ENCODE results near the gene ZWILCH. TPM values are rescaled to one million over a fixed set of nuclear protein-coding genes. Genes with fewer than 3 reads are reported as not detected.
"Not testable (repeated sequence)": the region's sequence is repeated elsewhere in the genome, so short reads cannot be mapped to it uniquely, and the experiment has no call there.

ZWILCH gene
- total RNA-seq (2014; rRNA removed; shearing (Covaris generic)), result 34.1 and 49.7 TPM in 2 replicates

- in situ Hi-C loops (cut with HindIII; ENCODE audit: low sequenced_read_pairs), result no loop called here
- DNase-seq (ENCODE audit: low spot score), result peak; percentile 81
Observed at GRCh38 chr15:66504563-66505429, at the start of gene ZWILCH, which contains the start of gene RPL4. Gene ZWILCH (plus strand): TSS chr15:66505326. CDS start chr15:66505339, 13 bp downstream. Gene RPL4 (minus strand): TSS chr15:66504855. CDS start chr15:66504790, 65 bp downstream.

- in situ Hi-C loops (cut with HindIII; ENCODE audit: low sequenced_read_pairs), result no loop called here
- no peak for DNase-seq (ENCODE audit: low spot score)
Observed at GRCh38 chr15:66456211-66456610, 48.9 kb upstream of the ZWILCH start.

- DNase-seq (ENCODE audit: low spot score), result no peak
- in situ Hi-C loops (cut with HindIII; ENCODE audit: low sequenced_read_pairs), result no loop called here
Observed at GRCh38 chr15:66459818-66460615, 45.1 kb upstream of the ZWILCH start.

- in situ Hi-C loops (cut with HindIII; ENCODE audit: low sequenced_read_pairs); DNase-seq (ENCODE audit: low spot score): not testable (repeated sequence)
Observed at GRCh38 chr15:66461294-66461693, 43.8 kb upstream of the ZWILCH start.

- DNase-seq (ENCODE audit: low spot score), result no peak
- in situ Hi-C loops (cut with HindIII; ENCODE audit: low sequenced_read_pairs), result no loop called here
Observed at GRCh38 chr15:66461917-66462316, 43.2 kb upstream of the ZWILCH start.

GRCh38 chr15:66462627-66463026 is 42.5 kb upstream of the ZWILCH start:
- in situ Hi-C loops (cut with HindIII; ENCODE audit: low sequenced_read_pairs), result no loop called here
- no peak for DNase-seq (ENCODE audit: low spot score)

GRCh38 chr15:66465294-66465693 is 39.8 kb upstream of the ZWILCH start:
- DNase-seq (ENCODE audit: low spot score); in situ Hi-C loops (cut with HindIII; ENCODE audit: low sequenced_read_pairs): not testable (repeated sequence)

GRCh38 chr15:66467162-66468040 is 37.7 kb upstream of the ZWILCH start:
- in situ Hi-C loops (cut with HindIII; ENCODE audit: low sequenced_read_pairs); DNase-seq (ENCODE audit: low spot score): not testable (repeated sequence)

- DNase-seq (ENCODE audit: low spot score); in situ Hi-C loops (cut with HindIII; ENCODE audit: low sequenced_read_pairs): not testable (repeated sequence)
Observed at GRCh38 chr15:66470825-66471224, 34.3 kb upstream of the ZWILCH start.

- DNase-seq (ENCODE audit: low spot score), result no peak
- in situ Hi-C loops (cut with HindIII; ENCODE audit: low sequenced_read_pairs), result no loop called here
Observed at GRCh38 chr15:66472176-66472999, 32.7 kb upstream of the ZWILCH start.

- in situ Hi-C loops (cut with HindIII; ENCODE audit: low sequenced_read_pairs), result no loop called here
- no peak for DNase-seq (ENCODE audit: low spot score)
Observed at GRCh38 chr15:66474135-66474534, 31.0 kb upstream of the ZWILCH start.

- in situ Hi-C loops (cut with HindIII; ENCODE audit: low sequenced_read_pairs), result no loop called here
- DNase-seq (ENCODE audit: low spot score), result no peak
Observed at GRCh38 chr15:66474963-66475362, 30.2 kb upstream of the ZWILCH start.

GRCh38 chr15:66476535-66476934 is 28.6 kb upstream of the ZWILCH start:
- no peak for DNase-seq (ENCODE audit: low spot score)
- in situ Hi-C loops (cut with HindIII; ENCODE audit: low sequenced_read_pairs), result no loop called here

GRCh38 chr15:66477011-66477410 is 28.1 kb upstream of the ZWILCH start:
- DNase-seq (ENCODE audit: low spot score), result peak; percentile 59
- in situ Hi-C loops (cut with HindIII; ENCODE audit: low sequenced_read_pairs), result no loop called here

GRCh38 chr15:66480267-66480666 is 24.9 kb upstream of the ZWILCH start:
- DNase-seq (ENCODE audit: low spot score), result no peak

GRCh38 chr15:66481107-66481856 is 23.8 kb upstream of the ZWILCH start:
- no peak for DNase-seq (ENCODE audit: low spot score)
- in situ Hi-C loops (cut with HindIII; ENCODE audit: low sequenced_read_pairs), result no loop called here

More at GRCh38 chr15:66480267-66480666, 24.9 kb upstream of the ZWILCH start:
- in situ Hi-C loops (cut with HindIII; ENCODE audit: low sequenced_read_pairs), result no loop called here

- no peak for DNase-seq (ENCODE audit: low spot score)
- in situ Hi-C loops (cut with HindIII; ENCODE audit: low sequenced_read_pairs), result no loop called here
Observed at GRCh38 chr15:66482539-66482938, 22.6 kb upstream of the ZWILCH start.
